Endothelial cell of umbilical vein (primary cell): Measurements from ENCODE around the gene IGFBPL1. TPM values are rescaled to one million over a fixed set of nuclear protein-coding genes. Genes with fewer than 3 reads are reported as not detected.

Experiments
- BruUV-seq: library from RNA; stranded (reverse); fragments of 400-500 nt; replicated peaks from 2 replicates; lab custom pipeline; 2021; lab: Mats Ljungman, UMichigan
- CTCF ChIA-PET: fragments of 300-600, 350-600 bp; sonication (Branson Sonifier 250); formaldehyde crosslinking; loops from one replicate; lab custom pipeline; 2021; ENCODE audit warnings: antibody characterized with exemption, inconsistent platforms; lab: Charles Lee
- POLR2A ChIA-PET: fragments of 300-600, 350-600 bp; sonication (Branson Sonifier 250); formaldehyde crosslinking; loops from one replicate; lab custom pipeline; 2021; ENCODE audit warnings: antibody characterized with exemption, inconsistent platforms; lab: Charles Lee
- DNase-seq: peaks from one replicate; pipeline ENCODE4 v3.0.0-alpha.2; 2011; ENCODE audit warnings: low read depth, low spot score
- FAIRE-seq: peaks from 2 replicates; lab custom pipeline; 2011; peaks lifted over from hg19 to GRCh38; lab: Jason Lieb, UNC
- H2AFZ ChIP-seq: 2 replicates; pipeline ENCODE4 v1.6.0; 2012; ENCODE audit warnings: low read depth, low read length, control low read depth, inconsistent platforms
- H3K27ac ChIP-seq: 2 replicates; pipeline ENCODE4 v1.5.1; 2011; ENCODE audit warnings: low read depth, mild to moderate bottlenecking, control low read depth, low read length, moderate library complexity; ENCODE audit not compliant: insufficient read depth
- H3K27me3 ChIP-seq, 2 experiments: 2 replicates each; pipeline versions ENCODE4 v1.6.0 to v1.6.1; 2011; ENCODE audit warnings: low read length in 2 of 2, mixed read lengths in 1 of 2; ENCODE audit not compliant: control insufficient read depth in 2 of 2, insufficient read depth in 2 of 2
- H3K36me3 ChIP-seq, 2 experiments: 2 replicates in 1 of 2; 3 replicates in 1 of 2; pipeline ENCODE4 v1.5.1; 2011; ENCODE audit warnings: low read length in 2 of 2, mild to moderate bottlenecking in 1 of 2, moderate library complexity in 1 of 2; ENCODE audit not compliant: control insufficient read depth in 2 of 2, insufficient read depth in 2 of 2; ENCODE audit errors: extremely low read depth in 1 of 2
- H3K4me1 ChIP-seq: 3 replicates; pipeline ENCODE4 v1.5.1; 2011; ENCODE audit warnings: mild to moderate bottlenecking, low read length; ENCODE audit not compliant: control insufficient read depth, insufficient read depth; ENCODE audit errors: extremely low read depth
- H3K4me2 ChIP-seq: 2 replicates; pipeline ENCODE4 v1.6.1; 2011; ENCODE audit warnings: low read length, control low read depth, mixed read lengths; ENCODE audit not compliant: insufficient read depth
- H3K4me3 ChIP-seq, 3 experiments: fragments of 200-600 bp in 1 of 3; sonication (generic), shearing (Covaris generic) in 1 of 3; replicated peaks in 1 of 3; 2 replicates each; pipeline ENCODE4 v1.5.1; 2011 to 2016; ENCODE audit warnings: control low read depth in 3 of 3, low read length in 3 of 3, mild to moderate bottlenecking in 2 of 3, inconsistent platforms in 1 of 3, low read depth in 1 of 3, moderate library complexity in 1 of 3; ENCODE audit not compliant: insufficient read depth in 1 of 3
- H3K79me2 ChIP-seq: 2 replicates; pipeline ENCODE4 v1.6.0; 2012; ENCODE audit warnings: low read length, inconsistent platforms; ENCODE audit not compliant: control insufficient read depth, insufficient read depth
- H3K9ac ChIP-seq: replicated peaks from 2 replicates; pipeline ENCODE3; 2011; ENCODE audit warnings: low read length, control low read depth; ENCODE audit not compliant: insufficient read depth; ENCODE audit errors: extremely low read depth
- H3K9me1 ChIP-seq: replicated peaks from 3 replicates; pipeline ENCODE4 v1.6.0; 2011; ENCODE audit warnings: mild to moderate bottlenecking, low read length; ENCODE audit not compliant: control insufficient read depth, insufficient read depth; ENCODE audit errors: extremely low read depth
- H3K9me3 ChIP-seq: replicated peaks from 2 replicates; pipeline ENCODE4 v1.5.1; 2012; ENCODE audit warnings: low read length, inconsistent platforms; ENCODE audit not compliant: control insufficient read depth, insufficient read depth
- H4K20me1 ChIP-seq: replicated peaks from 2 replicates; pipeline ENCODE3; 2011; ENCODE audit warnings: mild to moderate bottlenecking, low read length; ENCODE audit not compliant: control insufficient read depth, insufficient read depth; ENCODE audit errors: extremely low read depth
- CTCF ChIP-seq, 2 donors: IDR thresholded peaks; 1 replicate in 1 of 2; 2 replicates in 1 of 2; pipeline ENCODE4 v1.5.1; 2011; ENCODE audit warnings: low read length in 2 of 2, mild to moderate bottlenecking in 2 of 2, moderate library complexity in 2 of 2, control low read depth in 1 of 2, inconsistent platforms in 1 of 2, low read depth in 1 of 2; ENCODE audit not compliant: insufficient read depth in 1 of 2; ENCODE audit errors: extremely low read depth in 1 of 2
- EZH2 ChIP-seq: IDR thresholded peaks from 2 replicates; pipeline ENCODE4 v1.6.1; 2012; ENCODE audit warnings: borderline replicate concordance, low read depth, mild to moderate bottlenecking, moderate library complexity, low read length, inconsistent platforms; ENCODE audit not compliant: severe bottlenecking
- FOS ChIP-seq: IDR thresholded peaks from 2 replicates; pipeline ENCODE4 v1.6.1; 2011; ENCODE audit warnings: mild to moderate bottlenecking, low read length, moderate library complexity, borderline replicate concordance; ENCODE audit not compliant: insufficient read depth
- GATA2 ChIP-seq: IDR thresholded peaks from 2 replicates; pipeline ENCODE4 v1.7.0; 2011; ENCODE audit warnings: low read depth, mild to moderate bottlenecking, moderate library complexity, mixed read lengths, low read length; ENCODE audit not compliant: insufficient read length, insufficient read depth
- JUN ChIP-seq: IDR thresholded peaks from 2 replicates; pipeline ENCODE4 v1.6.1; 2011; ENCODE audit warnings: borderline replicate concordance, low read depth; ENCODE audit not compliant: insufficient read length, insufficient read depth
- MYC ChIP-seq: IDR thresholded peaks from one replicate; pipeline ENCODE4 v1.6.1; 2011; ENCODE audit warnings: mild to moderate bottlenecking, low read depth, low read length
- POLR2A ChIP-seq: IDR thresholded peaks from 2 replicates; pipeline ENCODE4 v1.6.1; 2012; ENCODE audit warnings: low read depth, mild to moderate bottlenecking, control low read depth, low read length
- POLR2AphosphoS5 ChIP-seq: IDR thresholded peaks from 2 replicates; pipeline ENCODE4 v1.6.1; 2012; ENCODE audit warnings: low read depth, mild to moderate bottlenecking, control low read depth, low read length, moderate library complexity; ENCODE audit not compliant: insufficient read depth
- dilution Hi-C: fragments of 300-500 bp; cut with MboI; formaldehyde crosslinking; loops from one replicate; pipeline ENCODE4 v1.15.0; 2019; ENCODE audit warnings: low sequenced_read_pairs; ENCODE audit not compliant: extremely low pct_ligation_motif_present
- intact Hi-C: fragments of 100-400 bp; cut with micrococcal nuclease; formaldehyde crosslinking; loops from one replicate; pipeline ENCODE4 v1.10.0; 2022
- polyA plus RNA-seq, 4 experiments: library from polyadenylated mRNA; depleted of rRNA in 3 of 4; stranded (reverse) in 3 of 4; unstranded in 1 of 4; fragments of >200 nt; gene quantifications; 2 replicates each; pipeline versions ENCODE4 v1.2.1 to v1.2.3, GENCODE V29; 2011 to 2012; ENCODE audit warnings: missing spikeins in 1 of 4
- total RNA-seq: library from RNA; stranded (reverse); gene quantifications from 2 replicates; pipeline ENCODE4 v1.2.3, GENCODE V29; 2021
- TF ChIP-seq, protein P1 (sequence below): IDR thresholded peaks from 2 replicates; pipeline ENCODE4 v1.6.1; 2011; ENCODE audit not compliant: insufficient read depth, insufficient read length

IGFBPL1 gene
- total and polyA plus RNA-seq, 2 donors (not counting 3 experiments of a cell fraction or from before 2014, with no cell fraction given) = not detected

- Histone ChIP-seq H3K4me3 (no peak overlapping the region), H3K9me1 (no peaks in the 10 kb centered on the region), H4K20me1 (no peaks in the 10 kb centered on the region), H3K4me2 (no peak overlapping the region), H3K27me3 (peaks cover 10 to 11% of the 10 kb centered on the region in 2 experiments), H3K36me3 (no peaks in the 10 kb centered on the region), H2AFZ (no peak overlapping the region), H3K79me2 (no peaks in the 10 kb centered on the region), H3K9ac (no peak overlapping the region), H3K27ac (no peak overlapping the region), H3K9me3 (no peaks in the 10 kb centered on the region), H3K4me1 (no peaks in the 10 kb centered on the region)
- ChIA-PET CTCF (no interaction called here), POLR2A (no interaction called here)
- intact Hi-C loops = no loop called here
- DNase-seq (no peak), FAIRE-seq (no peak)
- TF ChIP-seq MYC (no peak), POLR2AphosphoS5 (no peak), EZH2 (no peak), POLR2A (no peak), CTCF (IDR thresholded peaks at IDR 0.05; ENCODE audit: extremely low read depth in 1 of 2, insufficient read depth in 1 of 2, low read depth in 1 of 2, low read length in 2 of 2) (no peak), GATA2 (no peak), JUN (no peak), FOS (no peak)
- TF ChIP-seq, protein P1, sequence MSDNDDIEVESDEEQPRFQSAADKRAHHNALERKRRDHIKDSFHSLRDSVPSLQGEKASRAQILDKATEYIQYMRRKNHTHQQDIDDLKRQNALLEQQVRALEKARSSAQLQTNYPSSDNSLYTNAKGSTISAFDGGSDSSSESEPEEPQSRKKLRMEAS = no peak
- no TSS peak for BruUV-seq
- dilution Hi-C loops = no loop called here
Observed at GRCh38 chr9:38406476-38407186, 17.6 kb downstream of the IGFBPL1 start.
